DOHH2 (cell line): Measurements from ENCODE around the gene SEC16A.

Source experiments
- H3F3A ChIP-seq: fragments of 200-600 bp; sonication (generic), shearing (Covaris generic); 2 replicates; pipeline ENCODE4 v1.6.0; 2016; ENCODE audit warnings: antibody characterized with exemption, mild to moderate bottlenecking; ENCODE audit not compliant: control insufficient read depth, insufficient read depth
- H3K27ac ChIP-seq: fragments of 200-600 bp; sonication (generic); 2 replicates; pipeline ENCODE4 v1.5.1; 2014; ENCODE audit warnings: low read depth, mild to moderate bottlenecking, low read length, moderate library complexity
- H3K27me3 ChIP-seq: fragments of 200-600 bp; sonication (generic); 2 replicates; pipeline ENCODE4 v1.6.1; 2014; ENCODE audit warnings: mild to moderate bottlenecking, low read length, mixed read lengths; ENCODE audit not compliant: control insufficient read depth
- H3K36me3 ChIP-seq: fragments of 200-600 bp; sonication (generic); 2 replicates; pipeline ENCODE4 v1.6.1; 2014; ENCODE audit warnings: mild to moderate bottlenecking, low read length, moderate library complexity, mixed read lengths; ENCODE audit not compliant: control insufficient read depth
- H3K4me1 ChIP-seq: fragments of 200-600 bp; sonication (generic); 2 replicates; pipeline ENCODE4 v1.6.1; 2014; ENCODE audit warnings: mild to moderate bottlenecking, low read length, mixed read lengths; ENCODE audit not compliant: control insufficient read depth
- H3K4me2 ChIP-seq: fragments of 200-600 bp; sonication (generic); 2 replicates; pipeline ENCODE4 v1.6.0; 2014; ENCODE audit warnings: mild to moderate bottlenecking, low read length, moderate library complexity
- H3K4me3 ChIP-seq: fragments of 200-600 bp; sonication (generic); 2 replicates; pipeline ENCODE4 v1.5.1; 2014; ENCODE audit warnings: mild to moderate bottlenecking, low read length, mixed read lengths
- H3K79me2 ChIP-seq: fragments of 200-600 bp; sonication (generic); 2 replicates; pipeline ENCODE4 v1.6.1; 2014; ENCODE audit warnings: mild to moderate bottlenecking, low read length, mixed read lengths; ENCODE audit not compliant: control insufficient read depth
- H3K9me2 ChIP-seq: fragments of 200-600 bp; sonication (generic); replicated peaks from 2 replicates; pipeline ENCODE4 v1.6.1; 2014; ENCODE audit warnings: mild to moderate bottlenecking, low read length, mixed read lengths; ENCODE audit not compliant: control insufficient read depth
- H3K9me3 ChIP-seq: fragments of 200-600 bp; sonication (generic); 2 replicates; pipeline ENCODE4 v1.6.1; 2014; ENCODE audit warnings: antibody characterized with exemption, low read length, mixed read lengths; ENCODE audit not compliant: control insufficient read depth, insufficient read depth
- H4K20me1 ChIP-seq: fragments of 200-600 bp; sonication (generic); 2 replicates; pipeline ENCODE4 v1.6.0; 2014; ENCODE audit warnings: low read depth, mild to moderate bottlenecking, antibody characterized with exemption, low read length, moderate library complexity; ENCODE audit not compliant: control insufficient read depth, insufficient read depth
- EZH2phosphoT487 ChIP-seq: fragments of 200-600 bp; sonication (generic); IDR thresholded peaks from 2 replicates; pipeline ENCODE4 v1.6.1; 2017; ENCODE audit warnings: borderline replicate concordance, mild to moderate bottlenecking, antibody characterized with exemption, low read length, moderate library complexity, mixed read lengths
- TF ChIP-seq, protein P1 (sequence below): fragments of 200-600 bp; sonication (generic); IDR thresholded peaks from one replicate; pipeline ENCODE4 v1.5.1; 2014; ENCODE audit warnings: antibody characterized with exemption, mild to moderate bottlenecking, low read depth, low read length; ENCODE audit not compliant: poor library complexity, severe bottlenecking

SEC16A gene

DNA sequence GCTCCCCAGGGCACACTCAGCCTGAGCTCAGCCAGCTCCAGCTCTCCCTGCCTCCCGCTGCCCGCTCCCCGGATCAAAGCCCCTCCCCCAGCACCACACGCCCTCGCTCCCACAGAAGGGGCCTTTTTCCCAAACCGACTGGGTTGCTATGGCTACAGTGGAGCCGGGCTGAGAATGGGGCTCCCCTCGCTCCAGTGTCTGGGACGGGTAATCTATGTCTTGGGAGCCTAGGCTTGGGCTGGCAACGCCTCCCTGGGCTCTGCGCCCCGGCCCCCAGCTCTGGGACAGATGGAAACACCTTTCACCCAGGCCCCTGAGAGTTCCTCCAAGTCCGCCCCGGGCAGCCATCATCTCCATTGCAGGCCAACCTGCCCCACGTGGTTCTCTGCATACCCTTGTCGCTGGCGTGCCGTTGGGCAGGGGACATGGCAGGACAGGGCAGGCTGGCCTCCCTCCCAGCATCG lies 33.4 kb upstream of the SEC16A start:
- Histone ChIP-seq H3K4me3 (no peak overlapping the region), H3K27me3 (no peaks in the 10 kb centered on the region), H3K4me1 (no peaks in the 10 kb centered on the region), H3K4me2 (no peak overlapping the region), H3K9me3 (no peaks in the 10 kb centered on the region), H3K9me2 (no peaks in the 10 kb centered on the region), H3F3A (no peaks in the 10 kb centered on the region), H3K79me2 (no peaks in the 10 kb centered on the region), H4K20me1 (no peaks in the 10 kb centered on the region), H3K27ac (no peak overlapping the region), H3K36me3 (peaks cover 37% of the 10 kb centered on the region)
- no peak for TF ChIP-seq EZH2phosphoT487
- TF ChIP-seq, protein P1, sequence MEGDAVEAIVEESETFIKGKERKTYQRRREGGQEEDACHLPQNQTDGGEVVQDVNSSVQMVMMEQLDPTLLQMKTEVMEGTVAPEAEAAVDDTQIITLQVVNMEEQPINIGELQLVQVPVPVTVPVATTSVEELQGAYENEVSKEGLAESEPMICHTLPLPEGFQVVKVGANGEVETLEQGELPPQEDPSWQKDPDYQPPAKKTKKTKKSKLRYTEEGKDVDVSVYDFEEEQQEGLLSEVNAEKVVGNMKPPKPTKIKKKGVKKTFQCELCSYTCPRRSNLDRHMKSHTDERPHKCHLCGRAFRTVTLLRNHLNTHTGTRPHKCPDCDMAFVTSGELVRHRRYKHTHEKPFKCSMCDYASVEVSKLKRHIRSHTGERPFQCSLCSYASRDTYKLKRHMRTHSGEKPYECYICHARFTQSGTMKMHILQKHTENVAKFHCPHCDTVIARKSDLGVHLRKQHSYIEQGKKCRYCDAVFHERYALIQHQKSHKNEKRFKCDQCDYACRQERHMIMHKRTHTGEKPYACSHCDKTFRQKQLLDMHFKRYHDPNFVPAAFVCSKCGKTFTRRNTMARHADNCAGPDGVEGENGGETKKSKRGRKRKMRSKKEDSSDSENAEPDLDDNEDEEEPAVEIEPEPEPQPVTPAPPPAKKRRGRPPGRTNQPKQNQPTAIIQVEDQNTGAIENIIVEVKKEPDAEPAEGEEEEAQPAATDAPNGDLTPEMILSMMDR: no peak

GRCh38 chr9:136515276-136515675 lies 32.4 kb upstream of the SEC16A start:
- H3K36me3 ChIP-seq: peaks cover 37% of the 10 kb centered on the region
- no peak overlapping the region for H3K27ac ChIP-seq
- H3K4me3 ChIP-seq: no peak overlapping the region
- TF ChIP-seq, protein P1: no peak
- TF ChIP-seq EZH2phosphoT487: no peak
- H3K4me1 ChIP-seq: no peaks in the 10 kb centered on the region
- H3K9me3 ChIP-seq: no peaks in the 10 kb centered on the region
- H3K79me2 ChIP-seq: no peaks in the 10 kb centered on the region
- no peaks in the 10 kb centered on the region for H4K20me1 ChIP-seq
- H3F3A ChIP-seq: no peaks in the 10 kb centered on the region
- H3K27me3 ChIP-seq: no peaks in the 10 kb centered on the region
- H3K9me2 ChIP-seq: no peaks in the 10 kb centered on the region
- H3K4me2 ChIP-seq: no peak overlapping the region

GRCh38 chr9:136514022-136514714 lies 31.3 kb upstream of the SEC16A start:
- TF ChIP-seq, protein P1: no peak
- H3K9me3 ChIP-seq: no peaks in the 10 kb centered on the region
- no peak overlapping the region for H3K27ac ChIP-seq
- no peaks in the 10 kb centered on the region for H3K9me2 ChIP-seq
- no peaks in the 10 kb centered on the region for H3K79me2 ChIP-seq
- H4K20me1 ChIP-seq: no peaks in the 10 kb centered on the region
- H3F3A ChIP-seq: no peaks in the 10 kb centered on the region
- no peak overlapping the region for H3K4me2 ChIP-seq
- H3K36me3 ChIP-seq: peaks cover 41% of the 10 kb centered on the region
- H3K27me3 ChIP-seq: no peaks in the 10 kb centered on the region
- no peaks in the 10 kb centered on the region for H3K4me1 ChIP-seq
- H3K4me3 ChIP-seq: no peak overlapping the region
